Stimulated activated CD4-positive, alpha-beta T cell treated with anti-CD3 and anti-CD28 coated beads, Interleukin-15, amount 100 ng/mL, for 1 hour (primary cell): ENCODE data around the gene TBC1D3B.
"Not testable (repeated sequence)": the region's sequence is repeated elsewhere in the genome, so short reads cannot be mapped to it uniquely, and the experiment has no call there.

Experiments
- DNase-seq, 2 donors: peaks; one replicate each; pipeline ENCODE4 v3.0.0-alpha.2; 2020; ENCODE audit warnings: low read depth in 1 of 2, low spot score in 1 of 2

The TBC1D3B gene

GRCh38 chr17:36176536-36176935, at the start of gene TBC1D3B:
TSS of gene TBC1D3B (minus strand) at chr17:36176636. CDS start at chr17:36175050, 1,586 bp downstream.
- not testable (repeated sequence) for DNase-seq

GRCh38 chr17:36222967-36223366, 46.5 kb upstream of the TBC1D3B start:
- DNase-seq: not testable (repeated sequence)

GRCh38 chr17:36221581-36222100, 45.2 kb upstream of the TBC1D3B start:
- not testable (repeated sequence) for DNase-seq

- DNase-seq: not testable (repeated sequence)
These were observed 44.5 kb upstream of the TBC1D3B start for GRCh38 chr17:36220737-36221580.

GRCh38 chr17:36219556-36219955, 43.1 kb upstream of the TBC1D3B start:
- not testable (repeated sequence) for DNase-seq

GRCh38 chr17:36215406-36216308, 39.2 kb upstream of the TBC1D3B start:
- DNase-seq: not testable (repeated sequence)

- no peak for DNase-seq
These were observed 38.5 kb upstream of the TBC1D3B start for GRCh38 chr17:36214918-36215317.

GRCh38 chr17:36213695-36214094, 37.3 kb upstream of the TBC1D3B start:
- no peak for DNase-seq

GRCh38 chr17:36212966-36213365, 36.5 kb upstream of the TBC1D3B start:
- no peak for DNase-seq

GRCh38 chr17:36212272-36212605, 35.8 kb upstream of the TBC1D3B start:
- DNase-seq: no peak

GRCh38 chr17:36211484-36212271, 35.2 kb upstream of the TBC1D3B start:
- DNase-seq: not testable (repeated sequence)

- DNase-seq: not testable (repeated sequence)
These were observed 34.2 kb upstream of the TBC1D3B start, which contains the start of gene CCL4L2 for GRCh38 chr17:36210439-36211211. TSS of gene CCL4L2 (plus strand) at chr17:36211063.

- DNase-seq: no peak
These were observed 33.1 kb upstream of the TBC1D3B start for GRCh38 chr17:36209575-36209974.

GRCh38 chr17:36207383-36207782, 30.9 kb upstream of the TBC1D3B start:
- not testable (repeated sequence) for DNase-seq

GRCh38 chr17:36206486-36206821, 30.0 kb upstream of the TBC1D3B start:
- DNase-seq: not testable (repeated sequence)

- no peak for DNase-seq
These were observed 29.4 kb upstream of the TBC1D3B start for GRCh38 chr17:36205637-36206485.

- DNase-seq: no peak
These were observed 28.5 kb upstream of the TBC1D3B start for GRCh38 chr17:36204724-36205500.

- DNase-seq: no peak
These were observed 26.9 kb upstream of the TBC1D3B start for GRCh38 chr17:36203335-36203734.
